PC-9 (cell line): ENCODE data around the gene PLA2G12B. TPM values are rescaled to one million over a fixed set of nuclear protein-coding genes. Genes with fewer than 3 reads are reported as not detected.

Experiments
- BruUV-seq: library from RNA; stranded (reverse); fragments of 400-500 nt; replicated peaks from 2 replicates; lab custom pipeline; 2021; lab: Mats Ljungman, UMichigan
- CTCF ChIA-PET: fragments of 300-600 bp; sonication (Branson Sonifier 250); formaldehyde crosslinking; loops from one replicate; lab custom pipeline; 2022; ENCODE audit warnings: antibody characterized with exemption; lab: Charles Lee
- POLR2A ChIA-PET: fragments of 300-600 bp; sonication (Branson Sonifier 250); formaldehyde crosslinking; loops from one replicate; lab custom pipeline; 2022; ENCODE audit warnings: antibody characterized with exemption; ENCODE audit not compliant: unreplicated experiment; lab: Charles Lee
- DNase-seq, 2 experiments: peaks; one replicate each; pipeline versions ENCODE4 v3.0.0 to v3.0.0-alpha.2; 2015 to 2022; ENCODE audit warnings: mixed read lengths in 1 of 2
- H2AFZ ChIP-seq: fragments of 200-600 bp; sonication (generic); 2 replicates; pipeline ENCODE4 v1.8.1; 2017; ENCODE audit warnings: antibody characterized with exemption
- H3F3A ChIP-seq: fragments of 200-600 bp; sonication (generic); 2 replicates; pipeline ENCODE4 v1.8.1; 2017; ENCODE audit warnings: antibody characterized with exemption, mild to moderate bottlenecking, low read depth; ENCODE audit not compliant: insufficient read depth
- H3K27ac ChIP-seq: fragments of 200-600 bp; sonication (generic); 2 replicates; pipeline ENCODE4 v1.6.1; 2016; ENCODE audit warnings: mixed run types
- H3K27me3 ChIP-seq: fragments of 200-600 bp; sonication (generic); 2 replicates; pipeline ENCODE4 v1.6.1; 2016; ENCODE audit warnings: low read depth, mixed run types; ENCODE audit not compliant: insufficient read depth
- H3K36me3 ChIP-seq: fragments of 200-600 bp; sonication (generic); 2 replicates; pipeline ENCODE4 v1.6.1; 2016; ENCODE audit warnings: low read depth, mixed run types
- H3K4me1 ChIP-seq: fragments of 200-600 bp; sonication (generic); replicated peaks from 2 replicates; pipeline ENCODE4 v1.6.1; 2016; ENCODE audit warnings: mixed run types; ENCODE audit not compliant: insufficient read depth
- H3K4me2 ChIP-seq: fragments of 200-600 bp; sonication (generic); 2 replicates; pipeline ENCODE4 v1.6.1; 2017; ENCODE audit warnings: mixed run types
- H3K4me3 ChIP-seq: fragments of 200-600 bp; sonication (generic); 2 replicates; pipeline ENCODE4 v1.6.1; 2016; ENCODE audit warnings: mixed run types
- H3K79me2 ChIP-seq: fragments of 200-600 bp; sonication (generic); 2 replicates; pipeline ENCODE4 v1.6.1; 2017; ENCODE audit warnings: low read depth, mixed run types
- H3K9me2 ChIP-seq: fragments of 200-600 bp; sonication (generic); 2 replicates; pipeline ENCODE4 v1.8.1; 2017; ENCODE audit warnings: mild to moderate bottlenecking; ENCODE audit not compliant: insufficient read depth
- H3K9me3 ChIP-seq: fragments of 200-600 bp; sonication (generic); 2 replicates; pipeline ENCODE4 v1.8.1; 2016; ENCODE audit warnings: low read depth; ENCODE audit not compliant: insufficient read depth
- H4K20me1 ChIP-seq: fragments of 200-600 bp; sonication (generic); 2 replicates; pipeline ENCODE4 v1.8.1; 2017; ENCODE audit not compliant: insufficient read depth
- CTCF ChIP-seq: fragments of 200-600 bp; sonication (generic); conservative IDR thresholded peaks from 2 replicates; pipeline ENCODE4 v1.6.1; 2017; ENCODE audit warnings: mixed run types, antibody characterized with exemption, mild to moderate bottlenecking, moderate library complexity
- EZH2 ChIP-seq: fragments of 200-600 bp; sonication (generic); IDR thresholded peaks from 2 replicates; pipeline ENCODE4 v1.8.0; 2017; ENCODE audit warnings: antibody characterized with exemption, low read depth
- intact Hi-C: fragments of 100-400 bp; cut with micrococcal nuclease; formaldehyde crosslinking; loops from one replicate; pipeline ENCODE4 v1.10.0; 2022; ENCODE audit not compliant: unreplicated experiment
- total RNA-seq: library from RNA; stranded (reverse); gene quantifications from 2 replicates; pipeline ENCODE4 v1.2.3, GENCODE V29; 2021

PLA2G12B gene
- total RNA-seq, 1 experiment from 2014 or later: not detected

GRCh38 chr10:72887043-72887442, 67.6 kb downstream of the PLA2G12B start:
- Histone ChIP-seq H4K20me1 (no peaks in the 10 kb centered on the region), H2AFZ (no peak overlapping the region), H3K36me3 (peaks cover 15% of the 10 kb centered on the region; the same call in 1 of the 2 replicates), H3K79me2 (no peaks in the 10 kb centered on the region), H3K4me2 (no peak overlapping the region), H3K4me3 (no peak overlapping the region), H3F3A (0 out of 2 replicates have a peak, but pooled peaks cover 5% of the 10 kb centered on the region), H3K9me3 (no peaks in the 10 kb centered on the region), H3K4me1 (no peaks in the 10 kb centered on the region), H3K9me2 (no peaks in the 10 kb centered on the region), H3K27me3 (no peaks in the 10 kb centered on the region), H3K27ac (no peak overlapping the region)
- intact Hi-C loops: no loop called here
- TF ChIP-seq EZH2: no peak
- POLR2A ChIA-PET: no interaction called here
- DNase-seq: no peak
- CTCF ChIA-PET: no interaction called here
- TSS peak; percentile 31 for BruUV-seq

GRCh38 chr10:72886621-72887020, 68.0 kb downstream of the PLA2G12B start:
- TF ChIP-seq CTCF (no peak), EZH2 (no peak)
- Histone ChIP-seq H2AFZ (no peak overlapping the region), H3K79me2 (no peaks in the 10 kb centered on the region), H3K36me3 (peaks cover 15% of the 10 kb centered on the region; the same call in 1 of the 2 replicates), H3K27me3 (no peaks in the 10 kb centered on the region), H3K9me3 (no peaks in the 10 kb centered on the region), H3K4me2 (no peak overlapping the region), H3F3A (0 out of 2 replicates have a peak, but pooled peaks cover 5% of the 10 kb centered on the region), H4K20me1 (no peaks in the 10 kb centered on the region), H3K4me1 (no peaks in the 10 kb centered on the region), H3K27ac (no peak overlapping the region), H3K4me3 (no peak overlapping the region), H3K9me2 (no peaks in the 10 kb centered on the region)
- BruUV-seq: no TSS peak
- ChIA-PET CTCF (no interaction called here), POLR2A (no interaction called here)
- no peak for DNase-seq
- intact Hi-C loops: no loop called here

- BruUV-seq: no TSS peak
- Histone ChIP-seq H3K4me1 (no peaks in the 10 kb centered on the region), H4K20me1 (no peaks in the 10 kb centered on the region), H3K27ac (no peak overlapping the region), H3F3A (0 out of 2 replicates have a peak, but pooled peaks cover 5% of the 10 kb centered on the region), H3K9me2 (no peaks in the 10 kb centered on the region), H3K9me3 (no peaks in the 10 kb centered on the region), H3K79me2 (no peaks in the 10 kb centered on the region), H3K4me3 (no peak overlapping the region), H3K36me3 (peaks cover 15% of the 10 kb centered on the region; the same call in 1 of the 2 replicates), H2AFZ (no peak overlapping the region), H3K4me2 (no peak overlapping the region), H3K27me3 (no peaks in the 10 kb centered on the region)
- TF ChIP-seq CTCF (no peak), EZH2 (no peak)
- intact Hi-C loops: no loop called here
- no peak for DNase-seq
- ChIA-PET POLR2A (no interaction called here), CTCF (no interaction called here)
Measured at GRCh38 chr10:72885953-72886352, 68.7 kb downstream of the PLA2G12B start.

Other genes starting within 250 kb of the PLA2G12B start
- 0.28 TPM in 1 of 2 replicates, not detected in the other for gene OIT3, start 61.1 kb downstream of the PLA2G12B start, total RNA-seq
- gene P4HA1, start 142.1 kb upstream of the PLA2G12B start, total RNA-seq: 21.0 and 25.5 TPM in 2 replicates
- 5.2 TPM in 2 replicates for gene NUDT13, start 155.6 kb upstream of the PLA2G12B start, total RNA-seq
- gene ECD, start 213.2 kb upstream of the PLA2G12B start, total RNA-seq: 29.3 and 33.2 TPM in 2 replicates
- gene FAM149B1, start 213.3 kb upstream of the PLA2G12B start, total RNA-seq: 22.9 and 24.4 TPM in 2 replicates